H1 (cell line): ENCODE data around the gene ZNF521. TPM values are rescaled to one million over a fixed set of nuclear protein-coding genes. Genes with fewer than 3 reads are reported as not detected.

Source experiments
- CTCF ChIA-PET: fragments of 300-600 bp; sonication (Branson Sonifier 250); formaldehyde crosslinking; loops from one replicate; lab custom pipeline; 2021; ENCODE audit not compliant: partially characterized antibody; lab: Charles Lee
- POLR2A ChIA-PET: fragments of 300-600 bp; sonication (Branson Sonifier 250); formaldehyde crosslinking; loops from one replicate; lab custom pipeline; 2021; ENCODE audit warnings: inconsistent platforms; ENCODE audit not compliant: partially characterized antibody; lab: Charles Lee
- DNase-seq, 2 experiments: peaks; one replicate each; pipeline versions ENCODE4 v3.0.0 to v3.0.0-alpha.2; 2010 to 2022; ENCODE audit warnings: low spot score in 2 of 2, low read depth in 1 of 2, mixed read lengths in 1 of 2
- FAIRE-seq: peaks from 2 replicates; lab custom pipeline; 2011; peaks lifted over from hg19 to GRCh38; lab: Jason Lieb, UNC
- H2AFZ ChIP-seq: 2 replicates; pipeline ENCODE4 v1.8.1; 2012; ENCODE audit warnings: low read length, inconsistent platforms
- H2AK5ac ChIP-seq: 2 replicates; pipeline ENCODE4 v1.6.1; 2013; ENCODE audit warnings: low read depth, low read length
- H2BK120ac ChIP-seq: replicated peaks from 2 replicates; pipeline ENCODE3; 2013; ENCODE audit warnings: low read depth, low read length, inconsistent platforms
- H2BK12ac ChIP-seq: 2 replicates; pipeline ENCODE4 v1.6.1; 2013; ENCODE audit warnings: low read depth, low read length
- H2BK15ac ChIP-seq: 2 replicates; pipeline ENCODE4 v1.6.1; 2013; ENCODE audit warnings: low read length
- H2BK20ac ChIP-seq: 2 replicates; pipeline ENCODE4 v1.6.1; 2013; ENCODE audit warnings: low read length
- H2BK5ac ChIP-seq: 2 replicates; pipeline ENCODE4 v1.6.1; 2013; ENCODE audit warnings: low read depth, low read length
- H3K14ac ChIP-seq: 2 replicates; pipeline ENCODE4 v1.6.1; 2013; ENCODE audit warnings: inconsistent platforms; ENCODE audit not compliant: insufficient read length
- H3K18ac ChIP-seq: 2 replicates; pipeline ENCODE4 v1.6.1; 2013; ENCODE audit warnings: low read length; ENCODE audit errors: extremely low read depth
- H3K23ac ChIP-seq: 2 replicates; pipeline ENCODE4 v1.6.1; 2013; ENCODE audit warnings: inconsistent platforms; ENCODE audit not compliant: insufficient read length
- H3K23me2 ChIP-seq: 2 replicates; pipeline ENCODE4 v1.6.1; 2013; ENCODE audit warnings: low read depth, low read length
- H3K27ac ChIP-seq: 2 replicates; pipeline ENCODE4 v1.6.1; 2011; ENCODE audit warnings: low read depth, low read length, inconsistent platforms
- H3K27me3 ChIP-seq, 4 experiments: replicated peaks in 1 of 4; 1 replicate in 1 of 4; 2 replicates in 3 of 4; pipeline versions ENCODE4 v1.6.1 to v1.8.1; 2011 to 2013; ENCODE audit warnings: low read length in 3 of 4, mild to moderate bottlenecking in 3 of 4, inconsistent platforms in 2 of 4, mixed read lengths in 2 of 4, moderate library complexity in 1 of 4; ENCODE audit not compliant: control insufficient read depth in 3 of 4, insufficient read depth in 3 of 4; ENCODE audit errors: extremely low read depth in 1 of 4
- H3K36me3 ChIP-seq, 4 experiments: 2 replicates each; pipeline versions ENCODE4 v1.6.1 to v1.8.1; 2011 to 2013; ENCODE audit warnings: mild to moderate bottlenecking in 4 of 4, low read length in 3 of 4, moderate library complexity in 2 of 4, control low read depth in 1 of 4, inconsistent platforms in 1 of 4; ENCODE audit not compliant: insufficient read depth in 4 of 4, control insufficient read depth in 2 of 4
- H3K4ac ChIP-seq: replicated peaks from 2 replicates; pipeline ENCODE3; 2013; ENCODE audit warnings: low read length, low read depth, mixed read lengths, inconsistent platforms; ENCODE audit not compliant: insufficient read length
- H3K4me1 ChIP-seq, 4 experiments: replicated peaks in 1 of 4; 1 replicate in 1 of 4; 2 replicates in 3 of 4; pipeline versions ENCODE4 v1.6.1 to v1.8.1; 2011 to 2013; ENCODE audit warnings: low read length in 3 of 4, inconsistent platforms in 2 of 4, mixed read lengths in 1 of 4; ENCODE audit not compliant: insufficient read depth in 4 of 4, control insufficient read depth in 3 of 4
- H3K4me2 ChIP-seq, 2 experiments: 2 replicates each; pipeline versions ENCODE4 v1.6.1 to v1.8.1; 2011 to 2013; ENCODE audit warnings: low read depth in 2 of 2, low read length in 2 of 2, control low read depth in 1 of 2, inconsistent platforms in 1 of 2, mild to moderate bottlenecking in 1 of 2; ENCODE audit not compliant: insufficient read depth in 1 of 2
- H3K4me3 ChIP-seq, 4 experiments: fragments of 200-600, 300-600 bp in 1 of 4; sonication (generic), shearing (Covaris generic), sonication (Bioruptor Twin) in 1 of 4; 2 replicates each; pipeline versions ENCODE4 v1.5.1 to v1.8.1; 2011 to 2016; ENCODE audit warnings: low read length in 4 of 4, low read depth in 3 of 4, control low read depth in 2 of 4, inconsistent platforms in 2 of 4, mild to moderate bottlenecking in 2 of 4, mixed read lengths in 1 of 4, moderate library complexity in 1 of 4; ENCODE audit not compliant: insufficient read depth in 2 of 4; ENCODE audit errors: extremely low read depth in 1 of 4
- H3K56ac ChIP-seq: replicated peaks from 2 replicates; pipeline ENCODE3; 2013; ENCODE audit warnings: low read depth, mild to moderate bottlenecking, mixed read lengths, low read length, inconsistent platforms; ENCODE audit not compliant: insufficient read length
- H3K79me1 ChIP-seq: 2 replicates; pipeline ENCODE4 v1.6.1; 2013; ENCODE audit warnings: low read depth, low read length, control low read depth
- H3K79me2 ChIP-seq, 2 experiments: 2 replicates each; pipeline versions ENCODE4 v1.6.1 to v1.8.1; 2012 to 2013; ENCODE audit warnings: low read length in 2 of 2, mild to moderate bottlenecking in 2 of 2, inconsistent platforms in 1 of 2; ENCODE audit not compliant: insufficient read depth in 2 of 2, control insufficient read depth in 1 of 2
- H3K9ac ChIP-seq, 4 experiments: replicated peaks in 1 of 4; 1 replicate in 1 of 4; 2 replicates in 3 of 4; pipeline versions ENCODE4 v1.6.1 to v1.8.1; 2011 to 2013; ENCODE audit warnings: low read depth in 3 of 4, low read length in 3 of 4, control low read depth in 2 of 4, mild to moderate bottlenecking in 2 of 4, moderate library complexity in 2 of 4, inconsistent platforms in 1 of 4; ENCODE audit errors: extremely low read depth in 1 of 4
- H3K9me3 ChIP-seq, 2 experiments: 2 replicates each; pipeline versions ENCODE4 v1.6.1 to v1.8.1; 2012 to 2013; ENCODE audit warnings: mild to moderate bottlenecking in 2 of 2, moderate library complexity in 2 of 2, control low read depth in 1 of 2, inconsistent platforms in 1 of 2, low read depth in 1 of 2, low read length in 1 of 2, mixed read lengths in 1 of 2; ENCODE audit not compliant: insufficient read depth in 2 of 2
- H4K20me1 ChIP-seq, 2 experiments: replicated peaks in 1 of 2; 2 replicates each; pipeline versions ENCODE3 to v1.8.1; 2011 to 2013; ENCODE audit warnings: inconsistent platforms in 2 of 2, low read length in 2 of 2, mild to moderate bottlenecking in 1 of 2; ENCODE audit not compliant: insufficient read depth in 2 of 2, control insufficient read depth in 1 of 2
- H4K5ac ChIP-seq: 2 replicates; pipeline ENCODE4 v1.6.1; 2013; ENCODE audit warnings: low read length, low read depth, mixed read lengths, inconsistent platforms; ENCODE audit not compliant: insufficient read length
- H4K8ac ChIP-seq: 2 replicates; pipeline ENCODE4 v1.8.0; 2013; ENCODE audit warnings: mild to moderate bottlenecking, moderate library complexity, low read length, inconsistent platforms; ENCODE audit not compliant: insufficient read depth; ENCODE audit errors: extremely low read depth
- H4K91ac ChIP-seq: replicated peaks from 2 replicates; pipeline ENCODE3; 2013; ENCODE audit warnings: low read length, mixed read lengths, inconsistent platforms; ENCODE audit not compliant: insufficient read length
- JUND ChIP-seq: IDR thresholded peaks from 2 replicates; pipeline ENCODE4 v1.6.1; 2011; ENCODE audit warnings: mild to moderate bottlenecking, improper control_type of control experiment, low read length
- WGBS, 2 experiments: shearing (Covaris generic) in 1 of 2; methylation state at CpG; one replicate each; pipeline versions ENCODE4 v1.1.6 to v1.1.7; 2013 to 2015; ENCODE audit warnings: low lambda C conversion rate in 2 of 2, mixed read lengths in 2 of 2, inconsistent platforms in 1 of 2, low coverage in 1 of 2, missing lambda C conversion rate in 1 of 2; ENCODE audit not compliant: insufficient replicate concordance in 2 of 2, insufficient coverage in 1 of 2, insufficient read length in 1 of 2; ENCODE audit errors: extremely low coverage in 1 of 2, missing lambda C conversion rate in 1 of 2; 5-methylcytosine and 5-hydroxymethylcytosine counted together
- polyA plus RNA-seq, 7 experiments: library from polyadenylated mRNA; depleted of rRNA in 3 of 7; stranded (reverse) in 5 of 7; unstranded in 2 of 7; fragments of >200 nt in 5 of 7; fragments of 200-250 nt in 2 of 7; gene quantifications; 1 replicate in 5 of 7; 2 replicates in 1 of 7; 4 replicates in 1 of 7; pipeline versions ENCODE4 v1.2.1 to v1.2.3, GENCODE V29; 2011 to 2013; ENCODE audit warnings: missing spikeins in 2 of 7, mixed read lengths in 2 of 7
- total RNA-seq: library from RNA; stranded (reverse); fragmentation: NEBNext Ultra II Directional; extraction: Animal tissue kit (Norgen Biotek cat#: 25700); gene quantifications from 2 replicates; pipeline ENCODE4 v1.2.1, GENCODE V29; 2021
- TF ChIP-seq, protein P1 (sequence below): IDR thresholded peaks from 2 replicates; pipeline ENCODE4 v1.6.1; 2012; ENCODE audit warnings: inconsistent platforms

The ZNF521 gene
- total and polyA plus RNA-seq, 2 of the 8 experiments (the other 6 are each of a cell fraction or from before 2014, with no cell fraction given) = 9.5 to 15.8 TPM

DNA sequence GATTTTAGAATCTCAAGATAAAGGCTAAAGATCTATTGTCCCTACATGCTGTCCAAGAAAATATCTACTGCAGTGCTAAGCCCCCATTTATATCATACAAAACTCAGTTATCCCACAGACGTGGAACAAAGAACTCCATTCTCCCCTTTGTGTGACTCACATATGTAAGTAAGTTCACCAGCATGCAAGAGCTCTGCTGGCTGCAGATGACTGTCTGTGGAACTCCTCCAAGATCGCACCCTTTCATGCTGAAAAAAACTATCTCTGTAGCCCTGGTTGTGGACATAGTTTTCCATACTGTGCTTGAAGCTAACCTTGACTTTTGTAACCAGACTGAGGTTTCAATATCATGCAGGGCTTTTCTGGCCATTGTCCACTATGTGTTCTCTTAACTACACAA lies 207.1 kb downstream of the ZNF521 start:
- FAIRE-seq (no peak), DNase-seq (no peak)
- CTCF ChIA-PET = interaction anchor here (0.6 kb wide), 1 partner anchor 279 kb away, joined by 4 read pairs; no protein-coding TSS in a partner anchor
- H3K4ac ChIP-seq = no peak overlapping the region
- no peak overlapping the region for H3K4me2 ChIP-seq
- H3K27me3 ChIP-seq = no peaks in the 10 kb centered on the region
- no peak overlapping the region for H2BK12ac ChIP-seq
- POLR2A ChIA-PET = no interaction called here
- no peak overlapping the region for H2BK120ac ChIP-seq
- WGBS, 2 experiments = 70% methylated on average over 2 of the region's 2 CpGs; no CpG with 5 or more reads in 1 of the 2 experiments
- H3K9ac ChIP-seq = no peak overlapping the region
- H3K23me2 ChIP-seq = no peaks in the 10 kb centered on the region
- H3K79me2 ChIP-seq = no peaks in the 10 kb centered on the region
- no peak overlapping the region for H3K23ac ChIP-seq
- no peak overlapping the region for H2BK20ac ChIP-seq
- H3K4me3 ChIP-seq = no peak overlapping the region
- H3K4me1 ChIP-seq = peaks cover 0 to 3% (median 0%) of the 10 kb centered on the region in 4 experiments; a peak in 1 of 7 replicates
- no peaks in the 10 kb centered on the region for H3K36me3 ChIP-seq
- H4K91ac ChIP-seq = no peak overlapping the region
- H3K27ac ChIP-seq = no peak overlapping the region
- no peak overlapping the region for H2AK5ac ChIP-seq
- H2BK5ac ChIP-seq = no peak overlapping the region
- H3K14ac ChIP-seq = no peak overlapping the region
- no peaks in the 10 kb centered on the region for H4K20me1 ChIP-seq
- no peak overlapping the region for H4K5ac ChIP-seq
- TF ChIP-seq, protein P1, sequence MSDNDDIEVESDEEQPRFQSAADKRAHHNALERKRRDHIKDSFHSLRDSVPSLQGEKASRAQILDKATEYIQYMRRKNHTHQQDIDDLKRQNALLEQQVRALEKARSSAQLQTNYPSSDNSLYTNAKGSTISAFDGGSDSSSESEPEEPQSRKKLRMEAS = no peak
- TF ChIP-seq JUND = no peak
- H2BK15ac ChIP-seq = no peak overlapping the region
- no peak overlapping the region for H4K8ac ChIP-seq
- H2AFZ ChIP-seq = no peak overlapping the region
- H3K18ac ChIP-seq = no peak overlapping the region
- 0 out of 2 replicates have a peak, but pooled peaks cover 2% of the 10 kb centered on the region for H3K79me1 ChIP-seq
- no peak overlapping the region for H3K56ac ChIP-seq
- H3K9me3 ChIP-seq = no peaks in the 10 kb centered on the region
